ENCODE data around the gene THAP2.

DNA sequence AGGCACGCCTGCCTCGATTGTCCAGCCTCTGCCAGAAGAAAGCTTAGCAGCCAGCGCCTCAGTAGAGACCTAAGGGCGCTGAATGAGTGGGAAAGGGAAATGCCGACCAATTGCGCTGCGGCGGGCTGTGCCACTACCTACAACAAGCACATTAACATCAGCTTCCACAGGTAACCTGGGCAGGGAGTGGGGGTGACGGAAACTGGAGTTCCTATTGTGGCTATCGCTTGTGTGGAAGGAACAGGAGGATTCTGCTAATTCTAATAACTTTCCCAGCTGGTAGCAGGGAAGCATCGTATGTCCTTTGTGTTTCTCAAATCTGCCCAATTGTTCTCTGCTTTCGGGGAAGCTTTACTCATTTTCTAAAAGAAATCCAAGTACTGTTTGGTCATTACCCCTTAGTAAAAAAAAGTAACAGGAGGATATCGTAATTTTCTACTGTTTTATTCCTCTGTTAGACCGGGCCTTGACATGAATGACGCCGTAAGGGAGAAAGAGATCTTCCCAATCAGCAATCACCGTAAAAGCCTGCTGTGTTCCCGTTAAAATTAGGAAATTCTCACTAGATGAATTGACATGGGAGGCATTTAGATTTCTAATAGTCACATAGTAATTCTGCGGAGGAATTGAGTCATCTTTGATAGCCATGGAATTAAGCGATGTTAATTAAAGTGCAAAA lies 449 bp downstream of the THAP2 start:
- no peak for TF ChIP-seq EZH2 (IDR thresholded peaks at IDR 0.05; ENCODE audit: borderline replicate concordance, low read length)
- TF ChIP-seq, protein P1, sequence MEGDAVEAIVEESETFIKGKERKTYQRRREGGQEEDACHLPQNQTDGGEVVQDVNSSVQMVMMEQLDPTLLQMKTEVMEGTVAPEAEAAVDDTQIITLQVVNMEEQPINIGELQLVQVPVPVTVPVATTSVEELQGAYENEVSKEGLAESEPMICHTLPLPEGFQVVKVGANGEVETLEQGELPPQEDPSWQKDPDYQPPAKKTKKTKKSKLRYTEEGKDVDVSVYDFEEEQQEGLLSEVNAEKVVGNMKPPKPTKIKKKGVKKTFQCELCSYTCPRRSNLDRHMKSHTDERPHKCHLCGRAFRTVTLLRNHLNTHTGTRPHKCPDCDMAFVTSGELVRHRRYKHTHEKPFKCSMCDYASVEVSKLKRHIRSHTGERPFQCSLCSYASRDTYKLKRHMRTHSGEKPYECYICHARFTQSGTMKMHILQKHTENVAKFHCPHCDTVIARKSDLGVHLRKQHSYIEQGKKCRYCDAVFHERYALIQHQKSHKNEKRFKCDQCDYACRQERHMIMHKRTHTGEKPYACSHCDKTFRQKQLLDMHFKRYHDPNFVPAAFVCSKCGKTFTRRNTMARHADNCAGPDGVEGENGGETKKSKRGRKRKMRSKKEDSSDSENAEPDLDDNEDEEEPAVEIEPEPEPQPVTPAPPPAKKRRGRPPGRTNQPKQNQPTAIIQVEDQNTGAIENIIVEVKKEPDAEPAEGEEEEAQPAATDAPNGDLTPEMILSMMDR (conservative IDR thresholded peaks at IDR 0.05 in 1 of 2, IDR thresholded peaks at IDR 0.05 in 1 of 2; ENCODE audit: extremely low read depth in 1 of 2, insufficient read depth in 1 of 2, low read depth in 1 of 2, low read length in 2 of 2): no peak
